ENCODE results near the gene LIPA. TPM values are rescaled to one million over a fixed set of nuclear protein-coding genes. Genes with fewer than 3 reads are reported as not detected.

LIPA gene
- total and polyA plus RNA-seq, 2 of the 4 experiments (the other 2 are of a cell fraction), result 23.1 to 31.9 TPM

GRCh38 chr10:89258881-89259280, 7.3 kb upstream of the LIPA start:
- no peak overlapping the region for H2BK15ac ChIP-seq (ENCODE audit: low read depth, low read length)
- no TSS peak for BruUV-seq (replicated peaks)
- peaks cover 3% of the 10 kb centered on the region; the same call in 1 of the 2 replicates for H3K9me3 ChIP-seq (ENCODE audit: control insufficient read depth, insufficient read depth, low read length)
- ChIA-PET POLR2A (ENCODE audit: unreplicated experiment) (no interaction called here), CTCF (no interaction called here)
- ATAC-seq (ENCODE audit: low read depth) (no peak), DNase-seq (no peak)
- peaks cover 2% of the 10 kb centered on the region; the same call in 1 of the 2 replicates for H3K27me3 ChIP-seq (ENCODE audit: control insufficient read depth, insufficient read depth, low read length)
- intact Hi-C loops (cut with micrococcal nuclease) (no loop called here), dilution Hi-C loops (cut with HindIII; ENCODE audit: low sequenced_read_pairs, unreplicated experiment) (no loop called here), in situ Hi-C loops (cut with MboI; ENCODE audit: low sequenced_read_pairs) (loop anchor here (5.0 kb wide), 1 partner anchor 298 kb away; no protein-coding TSS in a partner anchor)
- no peak overlapping the region for H3K14ac ChIP-seq (replicated peaks; ENCODE audit: low read depth, low read length)
- H2BK5ac ChIP-seq (ENCODE audit: low read depth, low read length, poor library complexity, severe bottlenecking), result no peak overlapping the region
- no peak for TF ChIP-seq POLR2A (IDR thresholded peaks at IDR 0.05; ENCODE audit: low read depth, low read length)
- TF ChIP-seq RFX5 (IDR thresholded peaks at IDR 0.05; ENCODE audit: low read depth, low read length), result no peak
- no peak for TF ChIP-seq MAFK (IDR thresholded peaks at IDR 0.05; ENCODE audit: low read depth, low read length)
- no peak for TF ChIP-seq RCOR1 (IDR thresholded peaks at IDR 0.05; ENCODE audit: insufficient replicate concordance, low read length)
- TF ChIP-seq CHD1 (IDR thresholded peaks at IDR 0.05; ENCODE audit: low read depth, low read length), result no peak
- TF ChIP-seq FOS (IDR thresholded peaks at IDR 0.05; ENCODE audit: low read depth, low read length), result no peak
- no peak for TF ChIP-seq RAD21 (IDR thresholded peaks at IDR 0.05; ENCODE audit: low read length)
- TF ChIP-seq BHLHE40 (IDR thresholded peaks at IDR 0.05; ENCODE audit: low read depth, low read length), result no peak
- TF ChIP-seq SMC3 (IDR thresholded peaks at IDR 0.05; ENCODE audit: low read depth, low read length), result no peak
- H3K36me3 ChIP-seq (ENCODE audit: control insufficient read depth, insufficient read depth, low read length), result no peaks in the 10 kb centered on the region
- H3K9ac ChIP-seq (ENCODE audit: low read depth, low read length), result no peak overlapping the region
- H3K9me1 ChIP-seq (ENCODE audit: insufficient read depth, low read length), result no peaks in the 10 kb centered on the region
- H3K23ac ChIP-seq (ENCODE audit: low read depth, low read length), result no peak overlapping the region
- H4K5ac ChIP-seq (ENCODE audit: low read depth, low read length), result no peak overlapping the region
- no peak overlapping the region for H2AK5ac ChIP-seq (ENCODE audit: low read depth, low read length)
- H3K56ac ChIP-seq (ENCODE audit: extremely low read depth, insufficient read depth, low read length), result no peak overlapping the region
- no CpG with 5 or more reads among the region's 1 CpG for WGBS, 2 experiments (ENCODE audit: extremely low coverage in 2 of 2, insufficient read length in 1 of 2)
- H2AFZ ChIP-seq (replicated peaks; ENCODE audit: low read length, poor library complexity), result no peak overlapping the region
- no peak overlapping the region for H4K8ac ChIP-seq (ENCODE audit: low read depth in 2 of 2, low read length in 2 of 2)
- no peak overlapping the region for H2AK9ac ChIP-seq (replicated peaks; ENCODE audit: low read depth, low read length, poor library complexity)
- no peak overlapping the region for H3K18ac ChIP-seq (ENCODE audit: low read depth, low read length)
- no peaks in the 10 kb centered on the region for H3K79me1 ChIP-seq (ENCODE audit: low read depth in 1 of 2, low read length in 2 of 2)
- H3K4me3 ChIP-seq (ENCODE audit: insufficient read depth, low read depth, low read length), result no peak overlapping the region
- no peak overlapping the region for H3K27ac ChIP-seq (ENCODE audit: insufficient read depth, low read length)
- H2BK120ac ChIP-seq (ENCODE audit: low read depth, low read length), result no peak overlapping the region
- H2BK20ac ChIP-seq (ENCODE audit: low read depth, low read length), result no peak overlapping the region
- peaks cover 5% of the 10 kb centered on the region for H3K4me1 ChIP-seq (ENCODE audit: control insufficient read depth, insufficient read depth, low read length)
- H3K4ac ChIP-seq (ENCODE audit: low read depth, low read length), result no peak overlapping the region
- H4K20me1 ChIP-seq (ENCODE audit: insufficient read depth, low read length), result no peaks in the 10 kb centered on the region
- H4K91ac ChIP-seq (ENCODE audit: insufficient read depth, low read depth, low read length), result no peak overlapping the region
- H3K4me2 ChIP-seq (ENCODE audit: low read depth, low read length), result no peak overlapping the region

Measured in IMR-90 (cell line).